NOMO-1 (cell line): ENCODE measurements around the gene BRAT1.

Experiments
- DNase-seq, 2 experiments: peaks; one replicate each; lab custom pipeline; 2025; ENCODE audit not compliant: unreplicated experiment in 2 of 2; lab: John Stamatoyannopoulos, UW

BRAT1 gene

GRCh38 chr7:2514473-2515423 is 40.6 kb downstream of the BRAT1 start:
- DNase-seq = no peak

GRCh38 chr7:2513702-2514101 is 41.6 kb downstream of the BRAT1 start:
- DNase-seq = no peak

- no peak for DNase-seq
Observed at GRCh38 chr7:2512713-2513112, 42.6 kb downstream of the BRAT1 start.

- DNase-seq = no peak
Observed at GRCh38 chr7:2512179-2512661, 43.1 kb downstream of the BRAT1 start.

- DNase-seq = no peak
Observed at GRCh38 chr7:2511769-2512168, 43.6 kb downstream of the BRAT1 start.

- peak; percentile 56 to 67 for DNase-seq
Observed at GRCh38 chr7:2510909-2511768, 44.2 kb downstream of the BRAT1 start.

- no peak for DNase-seq
Observed at GRCh38 chr7:2510130-2510776, 45.1 kb downstream of the BRAT1 start.

GRCh38 chr7:2509298-2509906 is 45.9 kb downstream of the BRAT1 start:
- no peak for DNase-seq

GRCh38 chr7:2508327-2509215 is 46.8 kb downstream of the BRAT1 start:
- peak; percentile 78 to 88 for DNase-seq

GRCh38 chr7:2507917-2508306 is 47.4 kb downstream of the BRAT1 start:
- DNase-seq = no peak

GRCh38 chr7:2507208-2507916 is 48.0 kb downstream of the BRAT1 start:
- no peak for DNase-seq

- no peak for DNase-seq
Observed at GRCh38 chr7:2505401-2505800, 49.9 kb downstream of the BRAT1 start.

- DNase-seq = no peak
Observed at GRCh38 chr7:2504889-2505375, 50.4 kb downstream of the BRAT1 start.

GRCh38 chr7:2504128-2504888 is 51.0 kb downstream of the BRAT1 start:
- DNase-seq = no peak

GRCh38 chr7:2503056-2503941 is 52.0 kb downstream of the BRAT1 start:
- no peak for DNase-seq

- no peak for DNase-seq
Observed at GRCh38 chr7:2502647-2502966, 52.7 kb downstream of the BRAT1 start.

GRCh38 chr7:2501947-2502646 is 53.2 kb downstream of the BRAT1 start:
- DNase-seq = no peak
